IMR-90 (cell line): ENCODE results near the gene SNRK. TPM values are rescaled to one million over a fixed set of nuclear protein-coding genes. Genes with fewer than 3 reads are reported as not detected.

Source experiments
- ATAC-seq: fragments of 200-7000 bp; cut with Tn5 transposase; 2 replicates; pipeline ENCODE4 v1.9.1; 2020; ENCODE audit warnings: low read depth, mild to moderate bottlenecking, moderate library complexity
- BruUV-seq: library from RNA; stranded (reverse); fragments of 400-500 nt; replicated peaks from 2 replicates; lab custom pipeline; 2021; lab: Mats Ljungman, UMichigan
- CTCF ChIA-PET: fragments of 300-600 bp; formaldehyde crosslinking; extraction: SDS; loops from one replicate; lab custom pipeline; 2021; ENCODE audit warnings: antibody characterized with exemption; lab: Yijun Ruan, JAX
- POLR2A ChIA-PET: fragments of 300-600 bp; sonication (Branson Sonifier 250); formaldehyde crosslinking; loops from one replicate; lab custom pipeline; 2022; ENCODE audit warnings: antibody characterized with exemption; ENCODE audit not compliant: unreplicated experiment; lab: Charles Lee
- DNase-seq: peaks from one replicate; pipeline ENCODE4 v3.0.0; 2013
- H2AFZ ChIP-seq: replicated peaks from 2 replicates; pipeline ENCODE3; 2013; ENCODE audit warnings: low read length, mild to moderate bottlenecking; ENCODE audit not compliant: poor library complexity
- H2AK5ac ChIP-seq: 2 replicates; pipeline ENCODE4 v1.6.1; 2013; ENCODE audit warnings: low read depth, low read length, inconsistent platforms
- H2AK9ac ChIP-seq: replicated peaks from 2 replicates; pipeline ENCODE3; 2013; ENCODE audit warnings: mild to moderate bottlenecking, low read depth, low read length, moderate library complexity; ENCODE audit not compliant: poor library complexity
- H2BK120ac ChIP-seq: 2 replicates; pipeline ENCODE4 v1.6.1; 2013; ENCODE audit warnings: low read depth, low read length, inconsistent platforms
- H2BK15ac ChIP-seq: 3 replicates; pipeline ENCODE4 v1.6.1; 2013; ENCODE audit warnings: low read depth, low read length, inconsistent platforms
- H2BK20ac ChIP-seq: 2 replicates; pipeline ENCODE4 v1.6.1; 2013; ENCODE audit warnings: low read depth, mild to moderate bottlenecking, inconsistent platforms, low read length, moderate library complexity
- H2BK5ac ChIP-seq: 2 replicates; pipeline ENCODE4 v1.6.1; 2013; ENCODE audit warnings: mild to moderate bottlenecking, low read depth, low read length, inconsistent platforms; ENCODE audit not compliant: poor library complexity, severe bottlenecking
- H3K14ac ChIP-seq: replicated peaks from 2 replicates; pipeline ENCODE4 v1.6.1; 2013; ENCODE audit warnings: low read depth, low read length, inconsistent platforms
- H3K18ac ChIP-seq: 2 replicates; pipeline ENCODE4 v1.6.1; 2013; ENCODE audit warnings: low read depth, low read length, control low read depth
- H3K23ac ChIP-seq: 2 replicates; pipeline ENCODE4 v1.6.1; 2013; ENCODE audit warnings: low read depth, low read length, inconsistent platforms
- H3K27ac ChIP-seq: 2 replicates; pipeline ENCODE4 v1.5.1; 2013; ENCODE audit warnings: mild to moderate bottlenecking, control low read depth, low read length; ENCODE audit not compliant: insufficient read depth
- H3K27me3 ChIP-seq: 2 replicates; pipeline ENCODE4 v1.6.1; 2013; ENCODE audit warnings: low read length; ENCODE audit not compliant: control insufficient read depth, insufficient read depth
- H3K36me3 ChIP-seq: 2 replicates; pipeline ENCODE4 v1.6.1; 2013; ENCODE audit warnings: low read length, mixed read lengths; ENCODE audit not compliant: control insufficient read depth, insufficient read depth
- H3K4ac ChIP-seq: 2 replicates; pipeline ENCODE4 v1.6.1; 2013; ENCODE audit warnings: low read depth, low read length, inconsistent platforms
- H3K4me1 ChIP-seq: 2 replicates; pipeline ENCODE4 v1.6.1; 2013; ENCODE audit warnings: low read length, mixed read lengths; ENCODE audit not compliant: control insufficient read depth, insufficient read depth
- H3K4me2 ChIP-seq: 2 replicates; pipeline ENCODE4 v1.6.1; 2013; ENCODE audit warnings: low read depth, mild to moderate bottlenecking, control low read depth, low read length, moderate library complexity
- H3K4me3 ChIP-seq: 2 replicates; pipeline ENCODE4 v1.5.1; 2013; ENCODE audit warnings: low read depth, mild to moderate bottlenecking, control low read depth, low read length, moderate library complexity; ENCODE audit not compliant: insufficient read depth
- H3K56ac ChIP-seq: 2 replicates; pipeline ENCODE4 v1.6.1; 2013; ENCODE audit warnings: low read length, inconsistent platforms; ENCODE audit not compliant: insufficient read depth; ENCODE audit errors: extremely low read depth
- H3K79me1 ChIP-seq, 2 experiments: 2 replicates each; pipeline ENCODE4 v1.6.1; 2013; ENCODE audit warnings: low read length in 2 of 2, inconsistent platforms in 1 of 2, low read depth in 1 of 2
- H3K9ac ChIP-seq: 2 replicates; pipeline ENCODE4 v1.6.1; 2013; ENCODE audit warnings: low read depth, low read length, control low read depth
- H3K9me1 ChIP-seq: 2 replicates; pipeline ENCODE4 v1.6.1; 2013; ENCODE audit warnings: low read length, inconsistent platforms; ENCODE audit not compliant: insufficient read depth
- H3K9me3 ChIP-seq: 2 replicates; pipeline ENCODE4 v1.6.1; 2013; ENCODE audit warnings: low read length; ENCODE audit not compliant: control insufficient read depth, insufficient read depth
- H4K20me1 ChIP-seq: 2 replicates; pipeline ENCODE4 v1.6.1; 2013; ENCODE audit warnings: low read length, inconsistent platforms; ENCODE audit not compliant: insufficient read depth
- H4K5ac ChIP-seq: 2 replicates; pipeline ENCODE4 v1.6.1; 2013; ENCODE audit warnings: mild to moderate bottlenecking, low read depth, low read length, control low read depth
- H4K8ac ChIP-seq, 2 experiments: 2 replicates each; pipeline ENCODE4 v1.6.1; 2013; ENCODE audit warnings: low read depth in 2 of 2, low read length in 2 of 2, control low read depth in 1 of 2, inconsistent platforms in 1 of 2
- H4K91ac ChIP-seq: 2 replicates; pipeline ENCODE4 v1.6.1; 2013; ENCODE audit warnings: low read depth, low read length, inconsistent platforms; ENCODE audit not compliant: insufficient read depth
- MAZ ChIP-seq: IDR thresholded peaks from 2 replicates; pipeline ENCODE4 v1.6.1; 2012; ENCODE audit warnings: low read depth, mild to moderate bottlenecking, low read length, improper control_type of control experiment, moderate library complexity, borderline replicate concordance
- RFX5 ChIP-seq: IDR thresholded peaks from 2 replicates; pipeline ENCODE4 v1.8.0; 2012; ENCODE audit warnings: low read depth, mild to moderate bottlenecking, low read length, moderate library complexity
- USF2 ChIP-seq: fragments of 150-350 bp; IDR thresholded peaks from 2 replicates; pipeline ENCODE4 v1.6.1; 2017; ENCODE audit warnings: mild to moderate bottlenecking, antibody characterized with exemption, low read length, low read depth
- WGBS, 2 experiments: methylation state at CpG; one replicate each; pipeline versions ENCODE4 v1.1.5 to v1.1.7; 2013; ENCODE audit warnings: missing lambda C conversion rate in 2 of 2; ENCODE audit not compliant: insufficient read length in 1 of 2; ENCODE audit errors: extremely low coverage in 2 of 2; 5-methylcytosine and 5-hydroxymethylcytosine counted together
- dilution Hi-C: fragments of 300-500 bp; cut with HindIII; formaldehyde crosslinking; loops from one replicate; pipeline ENCODE4 v1.14.3; 2018; ENCODE audit warnings: low sequenced_read_pairs; ENCODE audit not compliant: unreplicated experiment
- in situ Hi-C: fragments of 300-500 bp; cut with MboI; formaldehyde crosslinking; loops from 3 replicates; pipeline ENCODE4 v1.14.3; 2019; ENCODE audit warnings: low sequenced_read_pairs, inconsistent platforms, mixed read lengths
- intact Hi-C: fragments of 100-400 bp; cut with micrococcal nuclease; formaldehyde crosslinking; loops from 2 replicates; pipeline ENCODE4 v1.10.0; 2022
- polyA plus RNA-seq, 3 experiments: library from polyadenylated mRNA; depleted of rRNA; stranded (reverse); fragments of >200 nt; gene quantifications; 2 replicates each; pipeline ENCODE4 v1.2.3, GENCODE V29; 2012; ENCODE audit warnings: low replicate concordance in 1 of 3
- total RNA-seq: library from RNA; depleted of rRNA; stranded (reverse); fragments of >200 nt; gene quantifications from 2 replicates; pipeline ENCODE4 v1.2.3, GENCODE V29; 2012; rRNA removed

SNRK gene
- total and polyA plus RNA-seq, 2 of the 4 experiments (the other 2 are of a cell fraction) = 4.7 to 23.1 TPM

DNA sequence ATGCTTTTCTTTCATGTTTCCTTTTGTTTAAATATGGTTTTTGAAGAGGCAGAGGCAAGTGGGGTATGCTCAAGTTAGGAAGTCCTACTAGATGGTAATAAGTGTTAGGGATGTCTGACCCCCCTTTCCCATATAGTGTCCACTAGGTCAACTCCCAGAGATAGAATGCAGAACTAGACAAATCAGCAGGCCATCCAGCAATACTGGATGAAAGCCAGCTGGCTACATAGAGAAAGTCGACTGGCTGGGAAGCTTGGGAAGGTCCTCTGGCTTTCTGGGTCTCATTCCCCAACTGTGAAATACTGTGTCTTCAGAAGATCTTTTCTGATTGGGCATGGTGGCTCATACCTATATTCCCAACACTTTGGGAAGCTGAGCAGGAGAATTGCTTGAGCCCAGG lies 113.8 kb downstream of the SNRK start:
- no peak overlapping the region for H3K4me3 ChIP-seq
- BruUV-seq = no TSS peak
- DNase-seq (no peak), ATAC-seq (no peak)
- H3K27ac ChIP-seq = no peak overlapping the region
- no peaks in the 10 kb centered on the region for H4K20me1 ChIP-seq
- peaks cover 3% of the 10 kb centered on the region; the same call in 1 of the 2 replicates for H3K9me1 ChIP-seq
- ChIA-PET CTCF (no interaction called here), POLR2A (no interaction called here)
- H3K4me2 ChIP-seq = no peak overlapping the region
- no peaks in the 10 kb centered on the region for H3K9me3 ChIP-seq
- no peaks in the 10 kb centered on the region for H3K4me1 ChIP-seq
- no peak overlapping the region for H4K91ac ChIP-seq
- H2BK120ac ChIP-seq = no peak overlapping the region
- no peak overlapping the region for H4K5ac ChIP-seq
- dilution Hi-C loops = no loop called here
- 0 out of 2 replicates have a peak, but pooled peaks cover 2% of the 10 kb centered on the region for H3K36me3 ChIP-seq
- no peak overlapping the region for H3K56ac ChIP-seq
- H2BK5ac ChIP-seq = no peak overlapping the region
- TF ChIP-seq USF2 = no peak
- TF ChIP-seq MAZ = no peak
- TF ChIP-seq RFX5 = no peak
- intact Hi-C loops = no loop called here
- no peaks in the 10 kb centered on the region for H3K27me3 ChIP-seq
- no peak overlapping the region for H2BK15ac ChIP-seq
- H2AK9ac ChIP-seq = no peak overlapping the region
- no peak overlapping the region for H2AK5ac ChIP-seq
- no peak overlapping the region for H3K14ac ChIP-seq
- no peak overlapping the region for H3K23ac ChIP-seq
- H3K9ac ChIP-seq = no peak overlapping the region
- no peak overlapping the region for H3K18ac ChIP-seq
- no peak overlapping the region for H3K4ac ChIP-seq
- no peak overlapping the region for H2AFZ ChIP-seq
- in situ Hi-C loops = no loop called here
- H2BK20ac ChIP-seq = no peak overlapping the region
- WGBS, 2 experiments = no CpG with 5 or more reads among the region's 1 CpG
- no peak overlapping the region for H4K8ac ChIP-seq
- H3K79me1 ChIP-seq = peaks cover 0 to 1% of the 10 kb centered on the region in 2 experiments; a peak in 2 of 4 replicates

Other genes with a start within 250 kb of the SNRK start
- gene POMGNT2, start 180.5 kb upstream of the SNRK start, total RNA-seq = 6.4 and 7.5 TPM in 2 replicates
- gene POMGNT2, start 180.5 kb upstream of the SNRK start, polyA plus RNA-seq (2012; rRNA removed) = 16.2 and 19.4 TPM in 2 replicates